GM12864 (cell line): ENCODE data around the gene CYP26B1.

Experiments used
- DNase-seq: peaks from one replicate; pipeline ENCODE4 v3.0.0-alpha.2; 2011; ENCODE audit warnings: low read depth
- H3K4me3 ChIP-seq: 2 replicates; pipeline ENCODE4 v1.5.1; 2011; ENCODE audit warnings: mild to moderate bottlenecking, low read depth, low read length, control low read depth
- CTCF ChIP-seq: IDR thresholded peaks from 2 replicates; pipeline ENCODE4 v1.5.1; 2011; ENCODE audit warnings: low read depth, mild to moderate bottlenecking, moderate library complexity, low read length, control low read depth, inconsistent platforms; ENCODE audit errors: missing control alignments

The CYP26B1 gene

GRCh38 chr2:72083751-72084583, 63.7 kb downstream of the CYP26B1 start:
- DNase-seq = no peak
- H3K4me3 ChIP-seq = no peak overlapping the region
- no peak for TF ChIP-seq CTCF

GRCh38 chr2:72082887-72083286, 64.8 kb downstream of the CYP26B1 start:
- H3K4me3 ChIP-seq = no peak overlapping the region
- TF ChIP-seq CTCF = no peak
- DNase-seq = no peak

- no peak overlapping the region for H3K4me3 ChIP-seq
- DNase-seq = no peak
- TF ChIP-seq CTCF = no peak
These were observed 65.6 kb downstream of the CYP26B1 start for GRCh38 chr2:72082021-72082601.

- TF ChIP-seq CTCF = no peak
- H3K4me3 ChIP-seq = no peak overlapping the region
- no peak for DNase-seq
These were observed 66.2 kb downstream of the CYP26B1 start for GRCh38 chr2:72081451-72081850.

GRCh38 chr2:72080286-72081145, 67.1 kb downstream of the CYP26B1 start:
- H3K4me3 ChIP-seq = no peak overlapping the region
- DNase-seq = no peak
- TF ChIP-seq CTCF = no peak
